CD4-positive, alpha-beta T cell treated with Interleukin-12 subunit alpha and Interleukin-12 subunit beta, for 1 hour (primary cell): Measurements from ENCODE around the gene FBXO46.
"Not testable (repeated sequence)": the region's sequence is repeated elsewhere in the genome, so short reads cannot be mapped to it uniquely, and the experiment has no call there.

Experiments used
- DNase-seq: peaks from one replicate; pipeline ENCODE4 v3.0.0-alpha.2; 2020

The FBXO46 gene

DNA sequence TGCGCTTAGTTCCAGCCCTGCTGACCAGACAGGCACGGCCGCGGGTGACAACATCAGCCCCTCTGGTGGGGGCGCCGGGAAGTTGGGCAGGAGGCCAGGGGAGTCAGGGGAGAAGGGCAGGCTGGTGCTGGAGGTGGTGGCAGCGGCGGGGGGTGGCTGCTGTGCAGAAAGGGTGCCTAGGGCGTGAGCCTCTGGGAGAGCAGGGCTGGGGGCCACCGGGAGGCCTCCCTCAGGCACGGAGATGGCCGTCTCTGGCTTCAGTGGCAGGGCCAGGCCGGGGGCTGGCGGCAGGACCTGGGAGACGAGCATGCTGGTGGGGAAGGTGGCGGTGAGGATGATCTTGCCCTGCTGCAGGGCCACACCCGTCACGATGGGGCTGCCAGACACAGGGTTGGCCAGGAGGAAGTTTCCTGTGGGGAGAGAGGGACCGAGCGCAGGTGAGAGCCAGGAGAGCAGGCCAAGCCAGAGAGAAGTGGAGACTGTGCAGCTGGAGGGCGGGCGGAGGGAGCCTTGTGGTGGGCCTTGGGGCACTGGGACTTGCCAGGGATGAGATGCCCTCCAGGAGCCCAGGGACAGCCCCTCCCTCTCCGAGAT, 35.1 kb upstream of the FBXO46 start:
- DNase-seq: no peak

- no peak for DNase-seq
Measured at GRCh38 chr19:45764945-45765701, 34.4 kb upstream of the FBXO46 start.

DNA sequence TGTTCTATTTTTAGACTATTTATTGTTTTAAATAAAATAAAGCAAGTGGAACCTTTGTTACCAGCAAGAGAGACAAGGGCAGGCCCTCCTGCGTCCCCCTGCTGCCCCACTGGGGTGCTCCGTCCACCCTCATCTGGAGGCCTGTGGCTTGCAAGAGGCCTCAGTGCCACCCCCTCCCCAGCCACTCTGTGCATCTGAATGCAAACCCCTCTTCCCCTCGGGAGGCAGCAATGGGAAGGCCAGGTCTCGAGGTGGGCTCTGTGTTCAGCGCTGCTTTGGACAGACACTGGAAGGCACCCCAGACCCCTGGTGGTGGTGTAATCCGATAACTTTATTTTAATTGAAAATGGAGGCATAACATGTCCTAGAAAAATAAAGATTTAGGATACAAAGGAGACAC, 33.8 kb upstream of the FBXO46 start:
- DNase-seq: no peak

DNA sequence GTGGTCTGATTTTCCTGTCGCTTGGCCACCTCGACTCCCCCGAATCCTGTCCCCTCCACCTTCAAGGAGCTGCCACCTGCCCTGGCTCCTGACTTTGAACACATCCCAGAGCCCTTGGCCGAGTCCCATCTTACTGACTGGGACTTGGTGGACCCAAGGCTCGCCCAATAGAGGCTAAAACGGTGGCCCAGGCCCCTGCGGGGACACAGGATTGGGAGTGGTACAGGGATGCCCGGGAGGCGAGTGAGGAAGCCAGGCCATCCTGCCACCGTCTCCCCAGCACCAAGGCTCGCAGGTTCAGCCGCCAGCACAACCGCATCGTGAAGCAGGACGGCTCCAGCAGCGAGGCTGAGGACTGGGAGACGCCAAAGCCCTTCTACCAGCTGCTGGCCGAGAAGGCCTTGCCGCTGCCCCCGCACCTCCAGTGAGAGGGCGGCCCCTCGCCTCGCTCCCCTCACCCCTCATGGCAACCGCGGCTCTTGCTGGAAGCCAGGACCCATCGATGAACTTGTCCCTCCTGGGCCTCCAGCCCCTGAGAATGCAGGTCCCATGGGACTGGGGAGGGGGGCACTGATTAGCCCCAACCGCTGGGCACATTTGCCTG, 33.1 kb upstream of the FBXO46 start:
- DNase-seq: no peak

DNA sequence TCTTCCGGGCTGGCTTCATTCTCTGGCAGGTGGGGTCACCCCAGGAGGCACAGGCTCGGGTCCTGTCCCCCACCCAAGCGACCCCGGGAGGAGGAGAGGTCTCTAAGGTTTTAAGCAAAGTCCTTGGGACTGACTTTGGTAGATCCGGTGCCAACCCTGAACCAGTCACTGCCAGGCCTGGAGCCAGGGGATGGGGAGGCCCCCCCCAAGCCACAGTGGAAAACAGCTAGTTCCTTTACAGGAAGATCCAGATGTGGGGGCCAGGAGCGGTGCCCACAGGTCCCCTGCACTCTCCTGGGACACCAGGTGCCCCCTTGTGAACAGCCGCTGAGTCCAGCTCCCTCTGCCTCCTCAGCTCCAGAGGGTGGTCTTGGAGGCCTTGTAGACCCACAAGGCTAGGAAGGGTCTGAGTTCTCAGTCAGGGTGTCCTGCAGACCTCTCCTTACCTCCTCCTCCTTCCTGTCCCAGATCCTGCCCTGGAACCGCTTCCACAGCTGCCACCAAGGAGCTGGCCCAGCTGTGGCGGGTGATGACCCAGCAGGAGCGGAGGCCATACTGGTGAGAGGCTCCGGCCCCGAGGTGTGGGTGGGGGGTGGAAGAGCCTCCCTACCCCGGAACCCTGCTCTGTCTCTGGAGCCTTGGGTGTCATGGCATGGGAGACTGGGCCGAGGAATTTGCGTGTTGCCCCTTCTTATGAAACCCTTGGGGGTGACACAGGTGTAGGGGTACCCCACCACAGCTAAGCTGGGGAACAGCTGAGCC, 32.4 kb upstream of the FBXO46 start:
- no peak for DNase-seq

DNA sequence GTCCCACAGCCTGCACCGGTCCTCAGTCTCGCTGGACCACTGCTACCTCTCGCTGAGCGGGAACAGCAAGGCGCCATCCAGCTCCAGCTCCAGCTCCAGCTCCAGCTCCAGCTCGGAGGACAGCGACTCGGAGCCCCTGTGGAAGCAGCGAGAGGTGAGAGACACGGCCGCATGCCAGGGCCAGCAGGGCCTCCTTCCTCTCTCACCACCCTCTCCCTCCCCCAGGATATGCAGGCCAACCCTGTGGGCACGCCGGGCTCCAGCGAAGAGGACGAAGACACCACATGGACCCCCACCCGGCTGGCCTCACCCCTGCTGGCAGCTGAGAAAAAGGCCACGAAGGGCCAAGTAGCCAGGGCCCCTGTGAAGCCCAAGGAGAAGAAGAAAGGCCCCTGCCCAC, 31.0 kb upstream of the FBXO46 start:
- DNase-seq: no peak

DNA sequence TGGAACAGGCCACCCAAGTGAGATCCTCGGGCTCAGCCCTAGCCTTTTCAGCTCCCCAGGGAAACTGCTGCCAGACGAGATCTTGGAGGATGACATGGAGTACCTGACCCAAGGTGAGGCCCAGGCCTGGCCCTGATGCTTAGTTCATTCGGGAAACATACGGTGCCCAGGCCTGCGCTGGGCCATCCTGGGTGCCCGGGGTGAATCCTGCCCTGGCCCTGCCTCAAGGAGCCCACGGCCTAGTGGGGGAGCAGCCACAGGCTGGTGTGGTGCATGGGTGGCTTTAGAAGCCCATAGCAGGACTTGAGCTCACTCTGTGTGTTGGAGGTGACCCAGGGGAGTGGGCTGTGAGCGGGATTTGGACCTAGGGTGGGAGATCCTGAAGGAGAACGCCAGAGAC, 28.2 kb upstream of the FBXO46 start:
- DNase-seq: no peak

DNA sequence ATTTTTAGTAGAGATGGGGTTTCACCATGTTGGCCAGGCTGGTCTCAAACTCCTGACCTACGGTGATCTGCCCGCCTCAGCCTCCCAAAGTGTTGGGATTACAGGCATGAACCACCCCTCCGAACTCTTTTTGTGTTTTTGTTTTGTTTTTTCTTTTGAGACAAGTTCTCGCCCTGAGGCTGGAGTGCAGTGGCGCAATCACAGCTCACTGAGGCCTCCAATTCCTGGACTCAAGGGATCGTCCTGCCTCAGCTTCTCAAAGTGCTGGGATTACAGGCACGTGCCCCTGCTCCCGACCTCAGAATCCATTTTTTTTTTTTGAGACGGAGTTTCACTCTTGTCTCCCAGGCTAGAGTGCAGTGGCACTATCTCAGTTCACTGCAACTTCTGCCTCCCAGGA, 27.0 kb upstream of the FBXO46 start:
- no peak for DNase-seq

DNA sequence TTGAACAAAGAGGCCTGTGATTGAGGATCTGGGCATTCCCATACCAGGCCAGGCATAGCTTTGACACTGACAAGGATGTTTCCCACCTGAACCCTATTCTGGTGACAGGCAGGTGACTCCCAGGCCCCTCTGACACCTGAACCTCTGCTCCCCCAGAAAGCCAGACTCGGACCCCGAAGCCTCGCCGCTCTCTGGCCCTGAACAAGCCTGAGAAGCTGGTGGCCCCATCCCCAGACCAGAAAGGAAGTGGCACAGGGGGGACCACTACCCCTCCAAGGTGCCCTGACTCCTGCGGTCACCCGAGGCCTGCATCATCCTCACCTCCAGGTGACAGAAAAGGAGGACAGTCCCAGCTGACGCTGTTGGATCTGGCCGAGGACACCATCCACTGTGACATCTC, 23.6 kb upstream of the FBXO46 start:
- DNase-seq: no peak

- no peak for DNase-seq
Measured at GRCh38 chr19:45753548-45753947, 22.9 kb upstream of the FBXO46 start.

GRCh38 chr19:45752639-45753038, 21.9 kb upstream of the FBXO46 start:
- no peak for DNase-seq

DNA sequence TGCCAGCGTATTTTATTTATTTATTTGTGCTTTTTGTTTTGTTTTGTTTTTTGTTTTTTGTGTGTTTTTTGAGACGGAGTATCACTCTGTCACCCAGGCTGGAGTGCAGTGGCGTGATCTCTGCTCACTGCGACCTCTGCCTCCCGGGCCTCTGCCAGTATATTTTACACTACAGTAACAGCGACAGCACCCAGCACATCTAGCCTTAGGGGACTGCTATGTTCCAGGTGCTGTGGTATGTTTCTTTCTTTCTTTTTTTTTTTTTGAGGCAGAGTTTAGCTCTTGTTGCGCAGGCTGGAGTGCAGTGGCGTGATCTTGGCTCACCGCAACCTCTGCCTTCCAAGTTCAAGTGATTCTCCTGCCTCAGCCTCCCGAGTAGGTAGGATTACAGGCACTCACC, 20.8 kb upstream of the FBXO46 start:
- not testable (repeated sequence) for DNase-seq

- DNase-seq: no peak
Measured at GRCh38 chr19:45747513-45747912, 16.8 kb upstream of the FBXO46 start.

DNA sequence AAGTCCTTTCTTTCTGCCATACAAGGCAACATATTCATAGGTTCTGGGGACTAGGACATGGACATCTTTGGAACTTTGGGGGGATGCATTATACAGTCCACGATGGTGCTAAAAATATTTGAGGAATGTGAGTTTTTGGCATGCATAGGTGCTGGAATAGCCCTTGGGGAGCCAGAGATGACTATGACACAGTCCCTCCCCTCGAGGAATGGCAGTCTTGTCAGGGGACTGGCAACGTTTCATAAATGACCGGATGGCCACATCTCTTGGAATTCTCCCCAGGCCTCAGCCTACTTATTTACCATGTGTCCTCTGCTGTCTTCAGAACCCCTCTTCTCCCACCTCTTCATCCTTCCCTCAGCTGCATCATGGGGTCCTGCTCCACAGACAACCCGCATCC, 16.2 kb upstream of the FBXO46 start:
- no peak for DNase-seq

- DNase-seq: no peak
Measured at GRCh38 chr19:45745606-45746005, 14.9 kb upstream of the FBXO46 start.

DNA sequence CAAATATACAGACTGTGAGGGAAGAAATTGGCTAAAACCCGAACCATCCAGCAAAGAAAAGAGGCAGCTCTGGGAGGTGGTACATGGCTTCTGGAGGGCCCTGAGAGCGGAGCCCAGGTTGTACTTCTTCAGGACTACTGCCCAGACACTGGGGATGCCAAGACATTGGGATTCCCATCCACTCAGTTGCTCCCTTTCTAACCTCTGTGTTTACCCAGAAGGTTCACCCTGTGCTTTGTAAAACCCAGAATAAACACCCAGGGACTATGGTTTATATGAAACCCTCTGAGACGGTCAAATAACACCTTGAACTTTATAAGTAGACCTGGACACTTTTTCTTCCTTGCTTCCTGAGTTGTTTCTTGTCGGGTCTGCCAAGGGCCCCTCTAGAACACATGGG, 12.3 kb upstream of the FBXO46 start:
- DNase-seq: no peak

- no peak for DNase-seq
Measured at GRCh38 chr19:45739498-45740439, 9.1 kb upstream of the FBXO46 start.

DNA sequence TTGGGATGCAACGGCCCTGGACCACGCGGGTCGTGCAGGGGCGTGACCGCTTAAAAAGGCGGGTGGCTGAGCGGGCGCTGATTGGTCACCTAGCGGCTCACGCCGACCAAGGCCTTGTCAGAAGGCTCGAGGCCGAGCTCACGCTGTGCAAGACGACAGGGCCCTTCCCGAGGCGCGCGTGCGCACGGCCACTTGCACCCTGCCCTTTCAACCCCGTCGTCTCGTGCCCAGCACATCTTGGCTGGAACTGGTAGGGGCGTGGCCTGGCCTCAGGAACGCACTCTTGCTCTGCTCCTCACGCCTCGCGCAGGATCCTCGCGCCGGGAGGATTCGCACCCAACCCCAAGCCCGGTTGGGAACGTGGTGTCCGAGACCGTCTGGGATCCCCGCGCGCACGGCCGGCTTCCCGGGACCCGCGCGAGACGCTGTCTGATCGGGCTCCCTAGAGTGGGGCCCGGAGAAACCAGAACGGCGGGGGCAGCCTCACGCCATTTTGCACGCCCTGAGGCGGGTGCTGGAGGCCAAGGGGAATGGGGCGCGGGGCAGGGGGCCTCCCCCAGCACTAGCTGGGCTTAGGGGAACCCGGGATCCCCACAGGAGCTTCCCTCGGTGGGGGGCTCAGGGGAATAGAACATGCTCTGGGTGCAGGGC, 2.6 kb upstream of the FBXO46 start, which contains the start of gene MEIOSIN:
MEIOSIN (plus strand) TSS at position 280 of the 651 bp plus-strand sequence. CDS start 1,938 bp downstream, outside the sequence.
- DNase-seq: no peak

- DNase-seq: no peak
Measured at GRCh38 chr19:45729800-45730290, 851 bp downstream of the FBXO46 start.

GRCh38 chr19:45728683-45729082, 2.0 kb downstream of the FBXO46 start:
- DNase-seq: not testable (repeated sequence)

DNA sequence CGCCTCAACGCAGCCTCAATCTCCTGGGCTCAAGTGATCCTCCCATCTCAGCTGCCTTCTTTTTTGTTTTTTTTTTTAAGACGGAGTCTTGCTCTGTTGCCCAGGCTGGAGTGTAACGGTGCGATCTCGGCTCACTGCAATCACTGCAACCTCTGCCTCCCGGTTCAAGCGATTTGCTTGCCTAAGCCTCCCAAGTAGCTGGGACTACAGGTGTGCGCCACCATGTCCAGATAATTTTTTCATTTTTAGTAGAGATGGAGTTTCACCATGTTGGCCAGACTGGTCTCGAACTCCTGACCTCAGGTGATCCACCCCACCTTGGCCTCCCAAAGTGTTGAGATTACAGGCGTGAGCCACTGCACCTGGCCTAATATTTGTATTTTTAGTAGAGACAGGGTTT, 10.6 kb downstream of the FBXO46 start:
- not testable (repeated sequence) for DNase-seq
